NCI-H526 (cell line): ENCODE results near the gene SPOP.
"Not testable (repeated sequence)": the region's sequence is repeated elsewhere in the genome, so short reads cannot be mapped to it uniquely, and the experiment has no call there.

Experiments
- DNase-seq, 2 experiments: peaks; one replicate each; lab custom pipeline; 2025; lab: John Stamatoyannopoulos, UW

The SPOP gene

GRCh38 chr17:49695698-49696232 lies 17.9 kb upstream of the SPOP start:
- DNase-seq = no peak

GRCh38 chr17:49694847-49695697 lies 17.2 kb upstream of the SPOP start:
- peak; percentile 14 to 76 for DNase-seq

GRCh38 chr17:49692751-49693150 lies 14.9 kb upstream of the SPOP start:
- no peak for DNase-seq

- DNase-seq = no peak
These were observed 13.8 kb upstream of the SPOP start for GRCh38 chr17:49691677-49692191.

- DNase-seq = no peak
These were observed 13.3 kb upstream of the SPOP start for GRCh38 chr17:49691086-49691676.

- DNase-seq = no peak
These were observed 12.4 kb upstream of the SPOP start for GRCh38 chr17:49690256-49690655.

GRCh38 chr17:49688848-49689247 lies 11.0 kb upstream of the SPOP start:
- DNase-seq = no peak

GRCh38 chr17:49687878-49688491 lies 10.1 kb upstream of the SPOP start:
- no peak for DNase-seq

- DNase-seq = no peak
These were observed 3.4 kb upstream of the SPOP start for GRCh38 chr17:49681106-49681979.

- no peak for DNase-seq
These were observed 2.4 kb upstream of the SPOP start for GRCh38 chr17:49680314-49680713.

- peak; percentile 93 to 98 for DNase-seq
These were observed 564 bp downstream of the SPOP start for GRCh38 chr17:49677134-49677932.

GRCh38 chr17:49676276-49676868 lies 1.5 kb downstream of the SPOP start:
- DNase-seq = no peak

- DNase-seq = no peak
These were observed 3.4 kb downstream of the SPOP start for GRCh38 chr17:49674507-49674906.

GRCh38 chr17:49673679-49674078 lies 4.2 kb downstream of the SPOP start:
- DNase-seq = not testable (repeated sequence)

GRCh38 chr17:49670641-49671040 lies 7.3 kb downstream of the SPOP start:
- DNase-seq = no peak

GRCh38 chr17:49670002-49670401 lies 7.9 kb downstream of the SPOP start:
- no peak for DNase-seq

- no peak for DNase-seq
These were observed 10.0 kb downstream of the SPOP start for GRCh38 chr17:49667854-49668253.

- DNase-seq = no peak
These were observed 13.1 kb downstream of the SPOP start for GRCh38 chr17:49664706-49665211.

GRCh38 chr17:49659661-49660382 lies 18.1 kb downstream of the SPOP start:
- no peak for DNase-seq
